HG02678 (cell line): ENCODE results near the gene KCNK13.
"Not testable (repeated sequence)": the region's sequence is repeated elsewhere in the genome, so short reads cannot be mapped to it uniquely, and the experiment has no call there.

ENCODE experiments used
- ATAC-seq: cut with Tn5 transposase; IDR thresholded peaks from one replicate; pipeline ENCODE4 v1.9.1; 2021; ENCODE audit warnings: mild to moderate bottlenecking, moderate library complexity; ENCODE audit not compliant: unreplicated experiment

Gene KCNK13

GRCh38 chr14:90188588-90188987 lies 126.8 kb downstream of the KCNK13 start:
- ATAC-seq = no peak

DNA sequence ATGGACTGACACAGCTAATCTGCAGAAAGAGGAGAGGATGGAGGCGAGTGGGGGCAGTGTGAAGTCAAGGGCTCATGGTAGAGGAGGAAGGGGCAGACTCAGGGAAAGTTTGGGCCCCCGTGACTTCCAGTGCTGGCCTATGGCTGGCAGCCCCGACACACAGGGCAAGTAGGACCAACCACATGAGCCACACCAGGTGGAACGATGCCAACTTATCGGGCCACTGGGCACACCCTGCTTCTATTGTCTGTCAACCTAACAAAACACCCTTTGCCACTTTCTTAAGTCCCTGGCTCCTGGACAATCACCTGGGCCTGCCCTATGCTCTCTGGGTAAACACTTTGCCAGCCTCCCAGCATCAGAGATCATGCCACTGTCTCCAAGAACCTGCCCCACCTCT lies 129.4 kb downstream of the KCNK13 start:
- no peak for ATAC-seq

GRCh38 chr14:90191585-90191984 lies 129.8 kb downstream of the KCNK13 start:
- ATAC-seq = no peak

- no peak for ATAC-seq
Measured at GRCh38 chr14:90193925-90194324, 132.1 kb downstream of the KCNK13 start.

- ATAC-seq = no peak
Measured at GRCh38 chr14:90194706-90195105, 132.9 kb downstream of the KCNK13 start.

- ATAC-seq = no peak
Measured at GRCh38 chr14:90198541-90199060, 136.8 kb downstream of the KCNK13 start.

DNA sequence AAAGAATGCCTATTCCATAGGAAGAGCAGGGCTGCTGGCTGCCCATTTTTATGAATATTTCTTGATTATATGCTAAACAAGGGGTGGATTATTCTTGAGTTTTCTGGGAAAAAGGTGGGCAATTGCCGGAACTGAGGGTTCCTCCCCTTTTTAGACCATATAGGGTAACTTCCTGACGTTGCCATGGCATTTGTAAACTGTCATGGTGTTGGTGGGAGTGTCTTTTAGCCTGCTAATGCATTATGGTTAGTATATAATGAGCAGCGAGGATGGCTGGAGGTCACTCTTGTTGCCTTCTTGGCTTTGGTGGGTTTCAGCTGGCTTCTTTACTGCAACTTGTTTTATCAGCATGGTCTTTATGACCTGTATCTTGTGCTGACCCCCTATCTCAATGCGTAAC lies 138.8 kb downstream of the KCNK13 start:
- not testable (repeated sequence) for ATAC-seq

- ATAC-seq = no peak
Measured at GRCh38 chr14:90201344-90201743, 139.6 kb downstream of the KCNK13 start.

- ATAC-seq = no peak
Measured at GRCh38 chr14:90204516-90204915, 142.7 kb downstream of the KCNK13 start.

- no peak for ATAC-seq
Measured at GRCh38 chr14:90213099-90213748, 151.4 kb downstream of the KCNK13 start.

- no peak for ATAC-seq
Measured at GRCh38 chr14:90228478-90228877, 166.7 kb downstream of the KCNK13 start.

DNA sequence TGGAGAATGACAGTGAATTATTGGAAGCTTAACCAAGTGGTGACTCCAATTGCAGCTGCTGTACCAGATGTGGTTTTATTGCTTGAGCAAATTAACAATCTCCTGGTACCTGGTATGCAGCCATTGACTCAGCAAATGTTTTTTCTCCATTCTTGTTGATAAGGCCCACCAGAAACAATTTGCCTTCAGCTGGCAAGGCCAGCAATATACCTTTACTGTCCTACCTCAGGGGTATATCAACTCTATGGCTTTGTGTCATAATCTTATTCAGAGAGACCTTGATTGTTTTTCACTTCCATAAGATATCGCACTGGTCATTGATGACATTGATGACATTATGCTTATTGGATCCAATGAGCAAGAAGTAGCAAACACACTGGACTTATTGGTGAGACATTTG lies 168.1 kb downstream of the KCNK13 start:
- not testable (repeated sequence) for ATAC-seq
